Endothelial cell of umbilical vein (primary cell): Measurements from ENCODE around the gene GALNT11. TPM values are rescaled to one million over a fixed set of nuclear protein-coding genes. Genes with fewer than 3 reads are reported as not detected.

ENCODE experiments used
- BruUV-seq: library from RNA; stranded (reverse); fragments of 400-500 nt; replicated peaks from 2 replicates; lab custom pipeline; 2021; lab: Mats Ljungman, UMichigan
- CTCF ChIA-PET: fragments of 300-600, 350-600 bp; sonication (Branson Sonifier 250); formaldehyde crosslinking; loops from one replicate; lab custom pipeline; 2021; ENCODE audit warnings: antibody characterized with exemption, inconsistent platforms; lab: Charles Lee
- POLR2A ChIA-PET: fragments of 300-600, 350-600 bp; sonication (Branson Sonifier 250); formaldehyde crosslinking; loops from one replicate; lab custom pipeline; 2021; ENCODE audit warnings: antibody characterized with exemption, inconsistent platforms; lab: Charles Lee
- DNase-seq: peaks from one replicate; pipeline ENCODE4 v3.0.0-alpha.2; 2011; ENCODE audit warnings: low read depth, low spot score
- FAIRE-seq: peaks from 2 replicates; lab custom pipeline; 2011; peaks lifted over from hg19 to GRCh38; lab: Jason Lieb, UNC
- H2AFZ ChIP-seq: 2 replicates; pipeline ENCODE4 v1.6.0; 2012; ENCODE audit warnings: low read depth, low read length, control low read depth, inconsistent platforms
- H3K27ac ChIP-seq: 2 replicates; pipeline ENCODE4 v1.5.1; 2011; ENCODE audit warnings: low read depth, mild to moderate bottlenecking, control low read depth, low read length, moderate library complexity; ENCODE audit not compliant: insufficient read depth
- H3K27me3 ChIP-seq, 2 experiments: 2 replicates each; pipeline versions ENCODE4 v1.6.0 to v1.6.1; 2011; ENCODE audit warnings: low read length in 2 of 2, mixed read lengths in 1 of 2; ENCODE audit not compliant: control insufficient read depth in 2 of 2, insufficient read depth in 2 of 2
- H3K36me3 ChIP-seq, 2 experiments: 2 replicates in 1 of 2; 3 replicates in 1 of 2; pipeline ENCODE4 v1.5.1; 2011; ENCODE audit warnings: low read length in 2 of 2, mild to moderate bottlenecking in 1 of 2, moderate library complexity in 1 of 2; ENCODE audit not compliant: control insufficient read depth in 2 of 2, insufficient read depth in 2 of 2; ENCODE audit errors: extremely low read depth in 1 of 2
- H3K4me1 ChIP-seq: 3 replicates; pipeline ENCODE4 v1.5.1; 2011; ENCODE audit warnings: mild to moderate bottlenecking, low read length; ENCODE audit not compliant: control insufficient read depth, insufficient read depth; ENCODE audit errors: extremely low read depth
- H3K4me2 ChIP-seq: 2 replicates; pipeline ENCODE4 v1.6.1; 2011; ENCODE audit warnings: low read length, control low read depth, mixed read lengths; ENCODE audit not compliant: insufficient read depth
- H3K4me3 ChIP-seq, 3 experiments: fragments of 200-600 bp in 1 of 3; sonication (generic), shearing (Covaris generic) in 1 of 3; replicated peaks in 1 of 3; 2 replicates each; pipeline ENCODE4 v1.5.1; 2011 to 2016; ENCODE audit warnings: control low read depth in 3 of 3, low read length in 3 of 3, mild to moderate bottlenecking in 2 of 3, inconsistent platforms in 1 of 3, low read depth in 1 of 3, moderate library complexity in 1 of 3; ENCODE audit not compliant: insufficient read depth in 1 of 3
- H3K79me2 ChIP-seq: 2 replicates; pipeline ENCODE4 v1.6.0; 2012; ENCODE audit warnings: low read length, inconsistent platforms; ENCODE audit not compliant: control insufficient read depth, insufficient read depth
- H3K9ac ChIP-seq: replicated peaks from 2 replicates; pipeline ENCODE3; 2011; ENCODE audit warnings: low read length, control low read depth; ENCODE audit not compliant: insufficient read depth; ENCODE audit errors: extremely low read depth
- H3K9me1 ChIP-seq: replicated peaks from 3 replicates; pipeline ENCODE4 v1.6.0; 2011; ENCODE audit warnings: mild to moderate bottlenecking, low read length; ENCODE audit not compliant: control insufficient read depth, insufficient read depth; ENCODE audit errors: extremely low read depth
- H3K9me3 ChIP-seq: replicated peaks from 2 replicates; pipeline ENCODE4 v1.5.1; 2012; ENCODE audit warnings: low read length, inconsistent platforms; ENCODE audit not compliant: control insufficient read depth, insufficient read depth
- H4K20me1 ChIP-seq: replicated peaks from 2 replicates; pipeline ENCODE3; 2011; ENCODE audit warnings: mild to moderate bottlenecking, low read length; ENCODE audit not compliant: control insufficient read depth, insufficient read depth; ENCODE audit errors: extremely low read depth
- CTCF ChIP-seq, 2 donors: IDR thresholded peaks; 1 replicate in 1 of 2; 2 replicates in 1 of 2; pipeline ENCODE4 v1.5.1; 2011; ENCODE audit warnings: low read length in 2 of 2, mild to moderate bottlenecking in 2 of 2, moderate library complexity in 2 of 2, control low read depth in 1 of 2, inconsistent platforms in 1 of 2, low read depth in 1 of 2; ENCODE audit not compliant: insufficient read depth in 1 of 2; ENCODE audit errors: extremely low read depth in 1 of 2
- EZH2 ChIP-seq: IDR thresholded peaks from 2 replicates; pipeline ENCODE4 v1.6.1; 2012; ENCODE audit warnings: borderline replicate concordance, low read depth, mild to moderate bottlenecking, moderate library complexity, low read length, inconsistent platforms; ENCODE audit not compliant: severe bottlenecking
- FOS ChIP-seq: IDR thresholded peaks from 2 replicates; pipeline ENCODE4 v1.6.1; 2011; ENCODE audit warnings: mild to moderate bottlenecking, low read length, moderate library complexity, borderline replicate concordance; ENCODE audit not compliant: insufficient read depth
- GATA2 ChIP-seq: IDR thresholded peaks from 2 replicates; pipeline ENCODE4 v1.7.0; 2011; ENCODE audit warnings: low read depth, mild to moderate bottlenecking, moderate library complexity, mixed read lengths, low read length; ENCODE audit not compliant: insufficient read length, insufficient read depth
- JUN ChIP-seq: IDR thresholded peaks from 2 replicates; pipeline ENCODE4 v1.6.1; 2011; ENCODE audit warnings: borderline replicate concordance, low read depth; ENCODE audit not compliant: insufficient read length, insufficient read depth
- MAX ChIP-seq: IDR thresholded peaks from 2 replicates; pipeline ENCODE4 v1.6.1; 2011; ENCODE audit not compliant: insufficient read depth, insufficient read length
- MYC ChIP-seq: IDR thresholded peaks from one replicate; pipeline ENCODE4 v1.6.1; 2011; ENCODE audit warnings: mild to moderate bottlenecking, low read depth, low read length
- POLR2A ChIP-seq: IDR thresholded peaks from 2 replicates; pipeline ENCODE4 v1.6.1; 2012; ENCODE audit warnings: low read depth, mild to moderate bottlenecking, control low read depth, low read length
- POLR2AphosphoS5 ChIP-seq: IDR thresholded peaks from 2 replicates; pipeline ENCODE4 v1.6.1; 2012; ENCODE audit warnings: low read depth, mild to moderate bottlenecking, control low read depth, low read length, moderate library complexity; ENCODE audit not compliant: insufficient read depth
- dilution Hi-C: fragments of 300-500 bp; cut with MboI; formaldehyde crosslinking; loops from one replicate; pipeline ENCODE4 v1.15.0; 2019; ENCODE audit warnings: low sequenced_read_pairs; ENCODE audit not compliant: extremely low pct_ligation_motif_present
- intact Hi-C: fragments of 100-400 bp; cut with micrococcal nuclease; formaldehyde crosslinking; loops from one replicate; pipeline ENCODE4 v1.10.0; 2022
- polyA plus RNA-seq, 4 experiments: library from polyadenylated mRNA; depleted of rRNA in 3 of 4; stranded (reverse) in 3 of 4; unstranded in 1 of 4; fragments of >200 nt; gene quantifications; 2 replicates each; pipeline versions ENCODE4 v1.2.1 to v1.2.3, GENCODE V29; 2011 to 2012; ENCODE audit warnings: missing spikeins in 1 of 4
- total RNA-seq: library from RNA; stranded (reverse); gene quantifications from 2 replicates; pipeline ENCODE4 v1.2.3, GENCODE V29; 2021

The GALNT11 gene
- total and polyA plus RNA-seq, 2 donors (not counting 3 experiments of a cell fraction or from before 2014, with no cell fraction given) = 27.7 to 36.5 TPM

- no peak for TF ChIP-seq FOS
- no peak for TF ChIP-seq POLR2A
- no peak for TF ChIP-seq JUN
- no peak for TF ChIP-seq EZH2
- no peak for TF ChIP-seq POLR2AphosphoS5
- no peak for TF ChIP-seq MAX
- TF ChIP-seq CTCF (IDR thresholded peaks at IDR 0.05; ENCODE audit: extremely low read depth in 1 of 2, insufficient read depth in 1 of 2, low read depth in 1 of 2, low read length in 2 of 2) = no peak
- TF ChIP-seq MYC = no peak
- no peak for TF ChIP-seq GATA2
- FAIRE-seq (no peak), DNase-seq (no peak)
- Histone ChIP-seq H4K20me1 (no peaks in the 10 kb centered on the region), H3K79me2 (no peaks in the 10 kb centered on the region), H3K27ac (no peak overlapping the region), H3K4me2 (no peak overlapping the region), H3K4me3 (no peak overlapping the region), H3K36me3 (peaks cover 6 to 9% of the 10 kb centered on the region in 2 experiments), H3K9ac (no peak overlapping the region), H3K9me3 (no peaks in the 10 kb centered on the region), H3K4me1 (peaks cover 6% of the 10 kb centered on the region), H3K27me3 (no peaks in the 10 kb centered on the region), H3K9me1 (no peaks in the 10 kb centered on the region), H2AFZ (no peak overlapping the region)
- dilution Hi-C loops = no loop called here
- intact Hi-C loops = no loop called here
- ChIA-PET CTCF (no interaction called here), POLR2A (no interaction called here)
- no TSS peak for BruUV-seq
These were observed 89.7 kb downstream of the GALNT11 start for GRCh38 chr7:152115021-152115718.
